ENCODE data around the gene TUBA3E.
"Not testable (repeated sequence)": the region's sequence is repeated elsewhere in the genome, so short reads cannot be mapped to it uniquely, and the experiment has no call there.

TUBA3E gene

DNA sequence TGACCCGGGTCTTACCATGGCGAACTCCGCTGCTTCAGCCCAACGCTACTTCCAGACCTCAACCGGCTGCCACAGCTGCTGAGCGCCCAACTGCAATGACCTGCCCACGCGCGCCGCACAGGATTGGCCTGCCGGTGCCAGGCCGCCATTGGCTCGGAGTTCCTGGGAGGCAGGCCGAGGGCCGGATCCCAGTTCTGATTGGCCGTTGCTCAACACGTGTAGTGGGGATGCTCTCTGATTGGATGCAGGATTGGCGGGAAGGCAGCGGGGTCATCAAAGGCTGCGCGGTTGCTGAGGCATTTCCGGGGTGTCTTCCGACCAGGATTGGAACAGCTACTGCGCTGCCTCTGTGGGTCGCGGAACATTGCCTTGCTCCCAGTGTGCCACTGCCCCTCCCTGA lies at the start of gene TUBA3E:
TSS of gene TUBA3E (minus strand) at position 97 of the 400 bp plus-strand sequence. CDS start at position 18, 79 bp downstream.
- H3K9ac ChIP-seq (ENCODE audit: low read length in 2 of 2): no peak within 1 kb of the TSS
- H3K27ac ChIP-seq (ENCODE audit: low read length): no peak within 1 kb of the TSS
- H3K4me3 ChIP-seq (ENCODE audit: low read length in 2 of 2): no peak within 1 kb of the TSS
- no peaks in the 10 kb centered on the region for H3K9me3 ChIP-seq (ENCODE audit: control insufficient read depth in 2 of 2, low read length in 2 of 2)
- no peaks in the 10 kb centered on the region for H3K36me3 ChIP-seq (ENCODE audit: control insufficient read depth in 2 of 2, insufficient read depth in 2 of 2, low read length in 2 of 2)
- H3K4me1 ChIP-seq (ENCODE audit: control insufficient read depth, insufficient read depth, low read length): no peaks in the 10 kb centered on the region
- H3K27me3 ChIP-seq (ENCODE audit: control insufficient read depth in 1 of 2, insufficient read depth in 2 of 2, low read length in 2 of 2): no peaks in the 10 kb centered on the region

DNA sequence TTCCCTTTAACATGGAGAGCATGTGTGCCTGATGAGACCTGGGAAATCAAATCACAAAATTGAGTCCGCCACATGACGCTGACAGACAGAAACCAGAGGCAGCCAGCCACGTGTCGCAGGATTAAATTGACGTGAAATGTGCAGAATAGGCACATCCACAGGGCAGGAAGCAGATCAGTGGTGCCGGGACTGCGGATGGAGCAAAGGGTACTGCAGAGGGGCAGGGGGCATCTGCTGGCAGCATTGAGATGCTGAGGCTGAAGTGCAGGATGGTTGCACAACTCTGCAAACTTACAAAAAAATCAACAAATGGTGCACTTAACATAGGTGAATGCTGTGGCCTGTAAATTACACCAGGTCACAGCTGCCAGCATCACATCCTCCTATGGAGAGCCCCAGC lies 48.2 kb upstream of the TUBA3E start:
- H3K4me3 ChIP-seq (ENCODE audit: low read length in 2 of 2): no peak overlapping the region
- no peak overlapping the region for H3K27ac ChIP-seq (ENCODE audit: low read length)
- no peaks in the 10 kb centered on the region for H3K4me1 ChIP-seq (ENCODE audit: control insufficient read depth, insufficient read depth, low read length)
- H3K27me3 ChIP-seq (ENCODE audit: control insufficient read depth in 1 of 2, insufficient read depth in 2 of 2, low read length in 2 of 2): peaks cover 2 to 9% of the 10 kb centered on the region in 2 donors
- H3K36me3 ChIP-seq (ENCODE audit: control insufficient read depth in 2 of 2, insufficient read depth in 2 of 2, low read length in 2 of 2): no peaks in the 10 kb centered on the region
- H3K9me3 ChIP-seq (ENCODE audit: control insufficient read depth in 2 of 2, low read length in 2 of 2): no peaks in the 10 kb centered on the region
- H3K9ac ChIP-seq (ENCODE audit: low read length in 2 of 2): no peak overlapping the region

DNA sequence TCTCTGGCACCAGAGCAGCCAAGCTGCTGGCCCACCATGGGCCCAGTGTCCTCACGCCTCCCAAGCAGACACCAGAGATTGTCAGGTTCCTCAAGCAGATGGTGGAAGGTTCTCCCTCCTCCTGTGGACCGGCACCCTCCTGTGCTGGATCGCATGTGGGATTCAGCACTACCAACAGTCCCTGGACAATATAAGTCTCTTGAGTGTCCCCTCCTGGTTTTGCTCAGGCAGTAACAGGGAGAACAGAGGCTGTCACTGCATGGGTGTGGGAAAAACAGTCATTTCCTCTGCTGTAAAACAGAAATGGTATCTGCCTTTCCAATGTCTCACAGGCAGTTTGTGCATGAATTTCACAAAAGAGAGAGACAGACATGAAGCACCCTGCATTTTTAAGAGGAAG lies 47.7 kb upstream of the TUBA3E start:
- Histone ChIP-seq H3K27me3 (ENCODE audit: control insufficient read depth in 1 of 2, insufficient read depth in 2 of 2, low read length in 2 of 2) (peaks cover 2 to 9% of the 10 kb centered on the region in 2 donors), H3K27ac (ENCODE audit: low read length) (no peak overlapping the region), H3K9ac (ENCODE audit: low read length in 2 of 2) (no peak overlapping the region), H3K4me1 (ENCODE audit: control insufficient read depth, insufficient read depth, low read length) (no peaks in the 10 kb centered on the region), H3K9me3 (ENCODE audit: control insufficient read depth in 2 of 2, low read length in 2 of 2) (no peaks in the 10 kb centered on the region), H3K36me3 (ENCODE audit: control insufficient read depth in 2 of 2, insufficient read depth in 2 of 2, low read length in 2 of 2) (no peaks in the 10 kb centered on the region), H3K4me3 (ENCODE audit: low read length in 2 of 2) (no peak overlapping the region)

DNA sequence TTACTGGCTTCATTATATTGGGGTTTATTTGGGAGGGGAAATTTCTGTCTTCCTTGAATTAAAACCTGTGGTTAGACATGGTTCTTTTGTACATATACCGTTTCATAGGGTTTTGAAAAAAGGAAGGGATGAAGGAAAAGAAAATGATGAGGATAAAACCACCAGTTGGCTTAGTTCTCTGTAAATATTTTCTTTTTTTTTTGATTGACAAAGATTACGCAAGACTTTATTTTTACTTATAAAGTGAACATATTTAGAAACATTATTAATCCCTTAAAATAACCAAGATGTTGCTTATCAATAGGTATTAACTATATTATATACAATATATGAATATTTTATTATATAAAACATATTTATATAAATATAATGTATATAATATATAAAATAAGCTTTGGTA lies 45.1 kb upstream of the TUBA3E start:
- no peaks in the 10 kb centered on the region for H3K36me3 ChIP-seq (ENCODE audit: control insufficient read depth in 2 of 2, insufficient read depth in 2 of 2, low read length in 2 of 2)
- no peak overlapping the region for H3K27ac ChIP-seq (ENCODE audit: low read length)
- H3K27me3 ChIP-seq (ENCODE audit: control insufficient read depth in 1 of 2, insufficient read depth in 2 of 2, low read length in 2 of 2): peaks cover 2 to 5% of the 10 kb centered on the region in 2 donors
- no peak overlapping the region for H3K4me3 ChIP-seq (ENCODE audit: low read length in 2 of 2)
- H3K4me1 ChIP-seq (ENCODE audit: control insufficient read depth, insufficient read depth, low read length): no peaks in the 10 kb centered on the region
- no peak overlapping the region for H3K9ac ChIP-seq (ENCODE audit: low read length in 2 of 2)
- H3K9me3 ChIP-seq (ENCODE audit: control insufficient read depth in 2 of 2, low read length in 2 of 2): no peaks in the 10 kb centered on the region

DNA sequence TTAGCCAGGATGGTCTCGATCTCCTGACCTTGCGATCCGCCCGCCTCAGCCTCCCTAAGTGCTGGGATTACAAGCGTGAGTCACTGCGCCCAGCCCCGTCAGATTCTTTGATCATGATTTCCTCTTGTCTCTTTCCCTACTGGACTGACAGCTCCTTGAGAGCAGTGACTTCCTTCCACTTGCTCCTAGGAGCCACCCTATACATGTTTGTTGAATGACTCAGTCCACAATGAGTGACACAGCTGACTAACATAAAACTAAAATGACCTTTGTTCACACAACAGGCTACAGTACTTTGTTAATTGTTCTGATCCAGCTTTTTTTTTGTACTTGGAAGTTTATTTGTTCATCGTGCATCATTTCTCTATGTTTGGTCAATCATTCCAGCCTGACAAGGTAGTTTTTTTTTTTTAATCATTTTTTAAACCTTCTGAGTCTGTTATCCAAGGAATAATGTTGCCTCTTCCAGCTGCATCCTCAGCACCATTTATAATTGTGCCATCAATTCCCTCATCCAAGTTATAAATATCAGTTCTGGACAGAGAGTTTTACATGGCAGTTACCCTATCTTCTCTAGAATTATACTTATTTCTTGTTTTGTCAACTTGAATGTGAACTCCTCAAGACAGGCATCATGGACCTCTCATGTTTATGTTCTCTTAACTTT lies 42.9 kb upstream of the TUBA3E start:
- Histone ChIP-seq H3K36me3 (ENCODE audit: control insufficient read depth in 2 of 2, insufficient read depth in 2 of 2, low read length in 2 of 2) (no peaks in the 10 kb centered on the region), H3K27me3 (ENCODE audit: control insufficient read depth in 1 of 2, insufficient read depth in 2 of 2, low read length in 2 of 2) (peaks cover 2% of the 10 kb centered on the region in 2 donors), H3K27ac (ENCODE audit: low read length) (no peak overlapping the region)

DNA sequence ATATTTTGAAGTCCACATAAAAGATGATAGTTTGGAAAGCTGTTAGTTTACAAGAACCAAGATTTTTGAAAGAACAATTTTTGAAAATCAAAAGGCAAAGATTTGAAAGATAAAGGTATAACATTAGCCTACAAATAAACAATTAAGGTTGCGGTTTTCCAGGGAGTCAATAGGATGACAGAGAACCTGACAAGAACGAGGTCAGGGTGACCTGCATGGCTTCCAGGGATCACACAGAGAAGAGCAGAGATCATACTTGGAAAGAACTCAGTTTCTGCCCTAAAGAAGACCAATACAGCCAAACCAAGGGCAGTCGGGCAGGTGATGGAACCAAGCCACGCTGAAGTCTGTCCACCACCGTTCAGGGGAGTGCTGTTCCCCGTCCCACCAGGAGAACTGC lies 41.3 kb upstream of the TUBA3E start:
- H3K27me3 ChIP-seq (ENCODE audit: control insufficient read depth in 1 of 2, insufficient read depth in 2 of 2, low read length in 2 of 2); H3K4me1 ChIP-seq (ENCODE audit: control insufficient read depth, insufficient read depth, low read length); H3K9ac ChIP-seq (ENCODE audit: low read length in 2 of 2); H3K27ac ChIP-seq (ENCODE audit: low read length); H3K4me3 ChIP-seq (ENCODE audit: low read length in 2 of 2); H3K9me3 ChIP-seq (ENCODE audit: control insufficient read depth in 2 of 2, low read length in 2 of 2); H3K36me3 ChIP-seq (ENCODE audit: control insufficient read depth in 2 of 2, insufficient read depth in 2 of 2, low read length in 2 of 2): not testable (repeated sequence)

More for the DNA sequence above, 42.9 kb upstream of the TUBA3E start:
- Histone ChIP-seq H3K4me3 (ENCODE audit: low read length in 2 of 2) (no peak overlapping the region), H3K9me3 (ENCODE audit: control insufficient read depth in 2 of 2, low read length in 2 of 2) (no peaks in the 10 kb centered on the region), H3K9ac (ENCODE audit: low read length in 2 of 2) (no peak overlapping the region), H3K4me1 (ENCODE audit: control insufficient read depth, insufficient read depth, low read length) (no peaks in the 10 kb centered on the region)

DNA sequence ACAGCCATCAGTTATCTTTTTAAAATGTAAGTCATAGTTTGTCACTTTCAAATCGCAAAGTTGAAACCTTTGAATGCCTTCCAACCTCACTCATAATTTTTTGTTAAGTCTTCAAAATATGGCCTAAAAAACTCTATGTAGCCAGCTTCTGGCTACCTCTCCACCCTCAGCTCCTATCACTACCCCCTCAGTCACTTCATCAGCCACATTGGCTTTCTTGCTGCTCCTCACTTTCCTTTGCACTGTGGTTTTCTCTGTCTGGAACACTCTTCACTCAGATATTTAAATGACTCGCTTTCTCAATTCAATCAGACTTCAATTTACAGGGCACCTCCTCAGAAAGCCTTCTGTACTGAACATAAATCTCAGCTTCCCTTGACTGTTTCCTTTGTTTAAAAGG lies 34.8 kb upstream of the TUBA3E start:
- H3K27me3 ChIP-seq (ENCODE audit: control insufficient read depth in 1 of 2, insufficient read depth in 2 of 2, low read length in 2 of 2); H3K27ac ChIP-seq (ENCODE audit: low read length); H3K9ac ChIP-seq (ENCODE audit: low read length in 2 of 2); H3K36me3 ChIP-seq (ENCODE audit: control insufficient read depth in 2 of 2, insufficient read depth in 2 of 2, low read length in 2 of 2); H3K4me1 ChIP-seq (ENCODE audit: control insufficient read depth, insufficient read depth, low read length); H3K9me3 ChIP-seq (ENCODE audit: control insufficient read depth in 2 of 2, low read length in 2 of 2); H3K4me3 ChIP-seq (ENCODE audit: low read length in 2 of 2): not testable (repeated sequence)

DNA sequence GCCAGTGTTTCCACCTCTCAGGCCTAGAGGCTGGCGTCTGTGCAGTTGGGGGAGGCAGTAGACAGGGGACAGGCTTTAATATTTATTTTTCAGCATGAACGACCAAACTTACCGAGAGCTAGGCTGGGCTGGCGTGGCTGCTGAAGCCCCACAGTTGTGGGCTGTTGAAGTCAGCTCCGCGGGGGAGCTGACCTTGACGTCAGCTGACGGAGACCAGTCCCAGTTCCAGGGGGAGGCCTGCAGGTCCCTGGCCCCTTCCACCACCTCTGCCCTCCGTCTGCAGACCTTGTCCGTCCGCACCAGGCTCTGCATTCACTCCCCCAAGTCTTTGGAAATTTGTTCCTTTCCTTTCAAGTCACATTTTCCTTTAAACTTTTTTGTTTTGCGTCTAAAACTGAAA lies 33.4 kb upstream of the TUBA3E start:
- no peaks in the 10 kb centered on the region for H3K9me3 ChIP-seq (ENCODE audit: control insufficient read depth in 2 of 2, low read length in 2 of 2)
- H3K27ac ChIP-seq (ENCODE audit: low read length): no peak overlapping the region
- no peaks in the 10 kb centered on the region for H3K4me1 ChIP-seq (ENCODE audit: control insufficient read depth, insufficient read depth, low read length)
- H3K4me3 ChIP-seq (ENCODE audit: low read length in 2 of 2): no peak overlapping the region
- no peak overlapping the region for H3K9ac ChIP-seq (ENCODE audit: low read length in 2 of 2)
- H3K36me3 ChIP-seq (ENCODE audit: control insufficient read depth in 2 of 2, insufficient read depth in 2 of 2, low read length in 2 of 2): no peaks in the 10 kb centered on the region
- H3K27me3 ChIP-seq (ENCODE audit: control insufficient read depth in 1 of 2, insufficient read depth in 2 of 2, low read length in 2 of 2): no peaks in the 10 kb centered on the region

DNA sequence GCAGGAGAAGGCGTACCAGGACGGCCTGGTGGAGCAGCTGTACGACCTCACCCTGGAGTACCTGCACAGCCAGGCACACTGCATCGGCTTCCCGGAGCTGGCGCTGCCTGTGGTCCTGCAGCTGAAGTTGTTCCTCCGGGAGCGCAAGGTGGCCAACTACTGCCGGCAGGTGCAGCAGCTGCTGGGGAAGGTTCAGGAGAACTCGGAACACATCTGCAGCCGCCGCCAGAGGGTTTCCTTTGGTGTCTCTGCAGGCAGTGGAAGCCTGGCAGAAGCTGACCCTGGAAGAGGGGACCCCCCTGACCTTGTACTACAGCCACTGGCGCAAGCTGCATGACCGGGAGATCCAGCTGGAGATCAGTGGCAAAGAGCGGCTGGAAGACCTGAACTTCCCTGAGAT lies 32.7 kb upstream of the TUBA3E start:
- not testable (repeated sequence) for H3K9ac ChIP-seq (ENCODE audit: low read length in 2 of 2); H3K36me3 ChIP-seq (ENCODE audit: control insufficient read depth in 2 of 2, insufficient read depth in 2 of 2, low read length in 2 of 2); H3K4me3 ChIP-seq (ENCODE audit: low read length in 2 of 2); H3K27ac ChIP-seq (ENCODE audit: low read length); H3K27me3 ChIP-seq (ENCODE audit: control insufficient read depth in 1 of 2, insufficient read depth in 2 of 2, low read length in 2 of 2); H3K4me1 ChIP-seq (ENCODE audit: control insufficient read depth, insufficient read depth, low read length); H3K9me3 ChIP-seq (ENCODE audit: control insufficient read depth in 2 of 2, low read length in 2 of 2)

DNA sequence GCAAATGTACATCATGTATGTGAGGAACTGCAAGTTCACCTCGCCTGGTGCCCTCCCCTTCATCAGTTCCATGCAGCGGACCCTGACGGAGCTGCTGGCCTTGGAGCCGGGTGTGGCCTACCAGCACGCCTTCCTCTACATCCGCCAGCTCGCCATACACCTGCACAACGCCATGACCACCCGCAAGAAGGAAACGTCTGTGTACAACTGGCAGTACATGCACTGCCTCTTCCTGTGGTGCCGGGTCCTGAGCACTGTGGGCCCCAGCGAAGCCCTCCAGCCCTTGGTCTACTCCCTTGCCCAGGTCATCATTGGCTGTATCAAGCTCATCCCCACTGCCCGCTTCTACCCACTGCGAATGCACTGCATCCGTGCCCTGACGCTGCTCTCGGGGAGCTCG lies 32.1 kb upstream of the TUBA3E start:
- H3K4me3 ChIP-seq (ENCODE audit: low read length in 2 of 2); H3K9me3 ChIP-seq (ENCODE audit: control insufficient read depth in 2 of 2, low read length in 2 of 2); H3K27me3 ChIP-seq (ENCODE audit: control insufficient read depth in 1 of 2, insufficient read depth in 2 of 2, low read length in 2 of 2); H3K4me1 ChIP-seq (ENCODE audit: control insufficient read depth, insufficient read depth, low read length); H3K36me3 ChIP-seq (ENCODE audit: control insufficient read depth in 2 of 2, insufficient read depth in 2 of 2, low read length in 2 of 2); H3K9ac ChIP-seq (ENCODE audit: low read length in 2 of 2); H3K27ac ChIP-seq (ENCODE audit: low read length): not testable (repeated sequence)

DNA sequence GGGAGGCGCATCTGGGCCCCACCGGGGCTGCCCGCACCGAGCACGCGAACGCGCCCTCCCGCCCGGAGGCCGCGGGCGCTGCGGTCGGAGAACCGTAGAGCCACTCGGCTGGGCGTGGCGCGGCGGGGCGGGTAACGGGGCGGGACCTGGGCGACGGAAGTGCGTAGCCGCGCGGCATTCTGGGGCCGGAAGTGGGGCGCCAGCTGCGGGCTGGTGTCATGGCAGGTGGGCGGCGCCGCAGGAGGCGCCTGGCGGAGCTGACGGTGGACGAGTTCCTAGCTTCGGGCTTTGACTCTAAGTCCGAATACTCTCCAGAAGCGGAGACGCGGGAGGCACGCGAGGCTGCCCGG lies 30.9 kb upstream of the TUBA3E start:
- H3K9me3 ChIP-seq (ENCODE audit: control insufficient read depth in 2 of 2, low read length in 2 of 2); H3K4me1 ChIP-seq (ENCODE audit: control insufficient read depth, insufficient read depth, low read length); H3K27ac ChIP-seq (ENCODE audit: low read length); H3K36me3 ChIP-seq (ENCODE audit: control insufficient read depth in 2 of 2, insufficient read depth in 2 of 2, low read length in 2 of 2); H3K9ac ChIP-seq (ENCODE audit: low read length in 2 of 2); H3K4me3 ChIP-seq (ENCODE audit: low read length in 2 of 2); H3K27me3 ChIP-seq (ENCODE audit: control insufficient read depth in 1 of 2, insufficient read depth in 2 of 2, low read length in 2 of 2): not testable (repeated sequence)
